Activated T-cell treated with anti-CD3 and anti-CD28 coated beads, Interleukin-2, amount 50 U/mL, for 4 hours (primary cell): ENCODE measurements around the gene ST6GALNAC2. TPM values are rescaled to one million over a fixed set of nuclear protein-coding genes. Genes with fewer than 3 reads are reported as not detected.
"Not testable (repeated sequence)": the region's sequence is repeated elsewhere in the genome, so short reads cannot be mapped to it uniquely, and the experiment has no call there.

Experiments
- ATAC-seq, 2 donors: fragments of 200-7000 bp; cut with Tn5 transposase; one replicate each; pipeline ENCODE4 v1.10.0; 2021
- DNase-seq: peaks from one replicate; pipeline ENCODE4 v3.0.0-alpha.2; 2020
- H3K27me3 Mint-ChIP-seq: one replicate; pipeline ENCODE4 v1.8.0; 2021; ENCODE audit warnings: low read depth, mixed read lengths
- H3K36me3 Mint-ChIP-seq: one replicate; pipeline ENCODE4 v1.8.0; 2022; ENCODE audit warnings: mixed read lengths; ENCODE audit not compliant: insufficient read depth
- H3K4me1 Mint-ChIP-seq: one replicate; pipeline ENCODE4 v1.8.0; 2021; ENCODE audit warnings: low read depth, mixed read lengths
- H3K4me3 Mint-ChIP-seq: one replicate; pipeline ENCODE4 v1.8.0; 2021; ENCODE audit warnings: mild to moderate bottlenecking, moderate library complexity, mixed read lengths
- H3K9me3 Mint-ChIP-seq: one replicate; pipeline ENCODE4 v1.8.0; 2021; ENCODE audit warnings: mixed read lengths
- total RNA-seq, 3 donors: library from RNA; stranded (reverse); gene quantifications; one replicate each; pipeline ENCODE4 v1.2.1, GENCODE V29; 2021

ST6GALNAC2 gene
- total RNA-seq, result not detected

DNA sequence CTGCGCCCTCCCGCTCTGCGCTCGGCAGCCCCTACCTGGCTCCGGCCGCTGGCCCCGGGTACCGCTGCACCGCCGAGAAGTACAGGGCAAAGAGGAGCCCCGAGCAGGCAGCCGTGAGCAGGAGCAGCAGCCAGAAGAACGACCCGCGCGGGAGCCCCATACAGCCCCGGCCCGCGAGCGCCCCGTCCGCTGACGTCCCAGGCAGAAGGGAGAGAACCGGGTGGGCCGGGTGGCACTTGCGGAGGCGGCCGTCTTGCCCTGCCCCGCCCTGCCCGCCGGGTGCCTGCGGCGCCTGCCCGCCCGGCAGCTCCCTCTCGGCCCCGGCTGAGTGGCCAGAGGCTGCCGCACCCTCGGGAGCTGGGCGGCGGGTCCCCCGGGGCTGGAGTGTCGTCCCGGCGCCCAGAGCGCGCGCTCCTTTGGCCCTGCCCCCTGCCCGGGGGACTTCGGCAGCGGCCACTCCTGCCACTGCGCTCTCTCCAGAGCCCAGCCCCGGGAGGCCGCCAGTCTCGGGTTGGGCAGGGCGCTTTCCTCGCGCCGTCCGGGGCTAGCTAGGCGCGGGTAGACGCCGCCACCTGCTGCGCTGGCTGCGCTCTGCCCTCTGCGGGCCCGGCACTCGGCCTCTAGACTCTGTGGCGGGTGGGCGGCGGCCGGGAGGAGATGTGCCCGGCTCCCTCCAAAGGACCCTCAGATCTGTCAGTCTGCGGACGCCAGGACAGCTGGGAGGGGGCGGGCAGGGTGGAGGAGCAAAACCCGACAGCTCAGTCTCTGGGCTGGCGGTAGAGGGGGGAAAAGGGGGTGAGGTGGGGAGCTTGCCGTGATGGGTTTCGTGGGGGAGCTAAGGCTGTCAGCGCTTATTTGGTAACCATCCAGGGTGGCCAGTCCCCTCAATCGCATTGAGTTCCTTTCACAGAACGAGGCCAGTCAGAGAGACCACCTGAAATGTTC is at the start of gene ST6GALNAC2:
Gene ST6GALNAC2, minus strand, starts transcription at position 212 of the 945 bp plus-strand sequence. Its CDS starts 52 bp downstream, at position 160.
- H3K27me3 Mint-ChIP-seq, result peaks cover 57% of the 10 kb centered on the region
- ATAC-seq, result peak; percentile 81
- peak; percentile 21 for DNase-seq
- H3K9me3 Mint-ChIP-seq, result no peaks in the 10 kb centered on the region
- H3K4me3 Mint-ChIP-seq, result peak within 1 kb of the TSS; percentile 65
- no peaks in the 10 kb centered on the region for H3K36me3 Mint-ChIP-seq
- H3K4me1 Mint-ChIP-seq, result peaks cover 10% of the 10 kb centered on the region

DNA sequence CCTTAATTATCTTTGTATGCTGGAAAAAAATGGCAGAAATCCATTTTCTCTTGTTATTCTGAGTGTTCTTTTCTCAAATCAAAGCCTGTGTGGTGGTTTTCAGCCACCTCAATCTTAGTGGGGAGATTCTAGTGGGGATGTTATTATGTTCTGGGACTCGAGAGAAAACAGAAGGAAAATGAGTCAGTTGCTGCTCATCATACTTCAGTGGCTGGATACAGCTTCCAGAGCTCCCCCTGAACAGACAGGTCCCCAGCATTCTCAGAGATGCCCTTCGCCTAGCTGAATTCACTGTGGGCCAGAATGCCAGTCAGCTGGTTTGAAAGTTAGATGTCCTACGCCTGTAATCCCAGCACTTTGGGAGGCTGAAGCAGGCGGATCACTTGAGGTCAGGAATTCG is 49.4 kb upstream of the ST6GALNAC2 start:
- no peak for ATAC-seq
- Mint-ChIP-seq H3K4me1 (no peaks in the 10 kb centered on the region), H3K9me3 (no peaks in the 10 kb centered on the region), H3K36me3 (no peaks in the 10 kb centered on the region), H3K4me3 (no peak overlapping the region), H3K27me3 (peaks cover 2% of the 10 kb centered on the region)
- DNase-seq, result no peak

DNA sequence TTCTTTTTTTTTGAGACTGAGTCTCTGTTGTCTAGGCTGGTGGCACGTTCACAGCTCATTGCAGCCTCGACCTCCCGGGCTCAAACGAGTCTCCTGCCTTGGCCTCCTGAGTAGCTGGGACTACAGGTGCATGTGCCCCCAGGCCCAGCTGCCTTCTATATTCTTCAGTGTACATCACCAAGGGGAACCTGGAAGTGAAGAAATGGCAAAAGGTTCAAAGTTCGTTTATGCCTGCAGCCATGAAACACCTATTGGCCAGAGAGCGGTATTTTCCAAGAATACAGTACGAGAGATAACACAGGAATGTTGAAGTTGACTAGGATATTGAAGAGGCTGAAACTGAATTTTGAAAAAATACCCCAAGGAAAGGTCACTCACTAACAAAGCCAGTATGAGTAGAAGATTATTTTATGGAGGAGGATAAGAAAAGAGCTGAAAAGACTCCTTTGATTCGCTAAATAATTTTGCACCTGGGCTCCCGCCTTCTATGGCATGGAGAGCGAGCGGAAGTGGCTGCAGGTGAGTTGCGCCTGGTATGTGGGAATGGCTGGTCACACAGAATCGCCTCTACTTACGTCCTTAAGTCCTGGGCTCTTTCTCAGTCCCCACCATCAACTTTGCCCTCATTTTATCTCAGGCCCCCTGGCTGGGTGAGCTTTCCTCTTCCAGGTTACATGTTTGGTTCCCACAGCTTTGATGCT is 48.1 kb upstream of the ST6GALNAC2 start:
- Mint-ChIP-seq H3K4me1 (no peaks in the 10 kb centered on the region), H3K36me3 (peaks cover 4% of the 10 kb centered on the region), H3K4me3 (no peak overlapping the region), H3K27me3 (peaks cover 2% of the 10 kb centered on the region), H3K9me3 (no peaks in the 10 kb centered on the region)
- ATAC-seq (no peak), DNase-seq (no peak)

DNA sequence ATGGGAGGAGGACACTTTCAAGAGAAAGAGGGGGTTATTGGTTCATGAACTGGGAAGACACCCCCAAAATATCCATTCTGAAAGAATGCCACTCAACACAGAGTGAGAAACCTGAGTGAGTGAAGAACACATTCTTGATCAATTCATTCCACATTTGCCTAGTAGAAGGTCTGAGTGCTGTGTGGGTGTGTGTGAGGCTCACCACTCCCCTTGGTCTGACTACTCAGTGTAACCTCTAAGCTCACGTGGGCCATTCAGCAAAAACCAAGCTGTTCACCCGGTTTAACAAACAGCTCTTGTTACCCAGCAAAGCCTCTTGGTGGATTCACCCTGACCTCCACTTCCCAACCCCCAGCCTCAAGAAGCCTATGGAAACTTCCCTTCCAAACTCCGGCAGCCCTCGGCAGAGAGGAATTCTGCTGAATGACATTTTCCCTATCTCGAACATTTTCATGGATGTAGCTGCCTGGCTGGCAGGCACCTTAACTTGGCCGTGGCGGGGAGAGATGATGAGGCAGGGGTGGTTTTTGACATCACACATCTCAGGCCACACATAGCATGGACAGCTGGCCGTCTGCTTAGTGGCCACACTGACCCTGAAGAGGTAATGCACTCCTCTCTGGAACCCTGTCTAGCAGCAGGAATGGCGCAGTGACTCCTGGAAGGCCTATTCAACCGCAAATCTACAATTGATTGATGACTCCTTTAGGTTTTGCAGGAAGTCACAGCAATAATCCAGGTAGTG is 46.3 kb upstream of the ST6GALNAC2 start:
- H3K4me1 Mint-ChIP-seq, result no peaks in the 10 kb centered on the region
- DNase-seq, result no peak
- peaks cover 4% of the 10 kb centered on the region for H3K36me3 Mint-ChIP-seq
- no peaks in the 10 kb centered on the region for H3K9me3 Mint-ChIP-seq
- peaks cover 2% of the 10 kb centered on the region for H3K27me3 Mint-ChIP-seq
- peak in 1 of 2 donors; percentile 87 for ATAC-seq
- H3K4me3 Mint-ChIP-seq, result no peak overlapping the region

DNA sequence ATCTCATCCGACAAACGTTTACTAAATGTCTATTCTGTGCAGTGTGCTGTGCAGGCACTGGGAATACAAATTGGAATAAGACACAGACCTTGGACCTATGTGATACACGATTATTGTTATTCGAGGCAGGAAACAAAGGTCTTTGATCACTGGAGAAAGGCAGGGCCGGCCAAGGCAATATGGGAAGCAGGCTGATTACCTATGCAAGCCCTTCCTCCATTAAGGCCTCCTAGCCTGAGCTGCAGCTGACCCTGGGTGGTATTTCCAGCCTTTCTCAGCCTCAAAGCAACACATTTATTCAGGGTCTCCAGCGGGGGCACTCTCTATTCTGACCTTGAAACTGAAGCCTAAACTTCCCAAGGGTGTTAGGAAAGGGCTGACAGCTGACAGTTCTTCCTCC is 44.5 kb upstream of the ST6GALNAC2 start:
- peaks cover 4% of the 10 kb centered on the region for H3K36me3 Mint-ChIP-seq
- ATAC-seq (no peak), DNase-seq (no peak)
- no peaks in the 10 kb centered on the region for H3K4me1 Mint-ChIP-seq
- H3K9me3 Mint-ChIP-seq, result no peaks in the 10 kb centered on the region
- H3K27me3 Mint-ChIP-seq, result peaks cover 2% of the 10 kb centered on the region
- no peak overlapping the region for H3K4me3 Mint-ChIP-seq

DNA sequence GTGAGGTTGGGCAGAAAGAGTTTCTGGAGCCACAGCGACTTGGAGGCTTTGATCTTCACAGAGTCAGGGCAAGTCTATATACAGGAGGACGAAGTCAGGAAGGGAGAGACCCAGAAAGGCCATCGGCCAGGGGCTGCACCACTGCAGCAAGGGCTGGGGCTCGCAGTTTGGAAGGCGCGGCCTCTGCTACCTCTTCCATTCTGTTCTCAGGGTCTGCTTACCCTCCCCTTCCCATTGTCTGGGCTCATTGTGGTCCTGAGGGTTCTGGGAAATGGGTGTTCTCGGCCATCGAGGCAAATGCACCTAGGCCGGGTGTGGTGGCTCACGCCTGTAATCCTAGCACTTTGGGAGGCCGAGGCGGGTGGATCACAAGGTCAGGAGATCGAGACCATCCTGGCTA is 41.9 kb upstream of the ST6GALNAC2 start:
- ATAC-seq (no peak), DNase-seq (no peak)
- Mint-ChIP-seq H3K27me3 (peaks cover 2% of the 10 kb centered on the region), H3K36me3 (peaks cover 4% of the 10 kb centered on the region), H3K9me3 (no peaks in the 10 kb centered on the region), H3K4me3 (no peak overlapping the region), H3K4me1 (peaks cover 7% of the 10 kb centered on the region)

DNA sequence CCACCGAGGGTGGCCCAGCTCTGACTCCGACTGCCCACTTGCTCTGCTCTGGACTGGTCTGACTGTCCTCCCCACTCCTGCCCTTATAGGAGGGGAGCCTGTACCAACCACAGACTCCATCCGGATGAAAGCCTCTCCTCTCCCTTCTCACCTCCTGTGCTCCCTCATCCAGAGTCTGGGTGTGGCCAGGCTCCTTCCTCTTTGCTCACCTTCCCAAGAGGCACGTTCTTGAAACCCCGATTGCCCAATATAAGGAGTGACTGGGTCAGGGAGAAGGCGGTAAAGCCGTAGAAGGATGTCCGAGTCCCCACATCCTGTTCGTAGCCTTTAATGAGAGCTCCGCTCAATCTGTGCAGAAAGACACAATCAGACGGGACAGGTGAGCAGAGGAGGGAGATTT is 40.8 kb upstream of the ST6GALNAC2 start:
- Mint-ChIP-seq H3K36me3 (peaks cover 4% of the 10 kb centered on the region), H3K4me1 (peaks cover 7% of the 10 kb centered on the region), H3K4me3 (no peak overlapping the region), H3K27me3 (no peaks in the 10 kb centered on the region), H3K9me3 (no peaks in the 10 kb centered on the region)
- ATAC-seq (no peak), DNase-seq (no peak)

DNA sequence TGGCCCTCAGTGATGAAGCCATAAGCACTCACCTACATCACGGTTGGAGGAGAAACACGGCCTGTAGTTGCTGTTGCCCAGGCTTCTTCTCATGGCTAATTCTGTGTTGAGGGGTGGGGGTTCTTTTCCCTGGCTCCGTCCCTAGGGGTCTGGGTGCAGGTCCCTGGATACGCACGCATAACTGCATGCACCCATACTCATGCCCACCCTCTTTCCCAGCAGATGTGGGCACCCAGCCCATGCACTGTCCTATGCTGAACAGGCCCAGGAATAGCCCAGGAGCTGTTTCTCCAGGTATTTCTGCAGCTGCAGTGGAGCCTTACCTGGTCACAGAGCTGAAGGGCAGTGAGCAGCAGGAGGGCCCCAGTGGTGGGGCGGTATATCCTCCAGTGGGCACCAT is 39.8 kb upstream of the ST6GALNAC2 start:
- H3K4me3 Mint-ChIP-seq, result no peak overlapping the region
- no peak for ATAC-seq

DNA sequence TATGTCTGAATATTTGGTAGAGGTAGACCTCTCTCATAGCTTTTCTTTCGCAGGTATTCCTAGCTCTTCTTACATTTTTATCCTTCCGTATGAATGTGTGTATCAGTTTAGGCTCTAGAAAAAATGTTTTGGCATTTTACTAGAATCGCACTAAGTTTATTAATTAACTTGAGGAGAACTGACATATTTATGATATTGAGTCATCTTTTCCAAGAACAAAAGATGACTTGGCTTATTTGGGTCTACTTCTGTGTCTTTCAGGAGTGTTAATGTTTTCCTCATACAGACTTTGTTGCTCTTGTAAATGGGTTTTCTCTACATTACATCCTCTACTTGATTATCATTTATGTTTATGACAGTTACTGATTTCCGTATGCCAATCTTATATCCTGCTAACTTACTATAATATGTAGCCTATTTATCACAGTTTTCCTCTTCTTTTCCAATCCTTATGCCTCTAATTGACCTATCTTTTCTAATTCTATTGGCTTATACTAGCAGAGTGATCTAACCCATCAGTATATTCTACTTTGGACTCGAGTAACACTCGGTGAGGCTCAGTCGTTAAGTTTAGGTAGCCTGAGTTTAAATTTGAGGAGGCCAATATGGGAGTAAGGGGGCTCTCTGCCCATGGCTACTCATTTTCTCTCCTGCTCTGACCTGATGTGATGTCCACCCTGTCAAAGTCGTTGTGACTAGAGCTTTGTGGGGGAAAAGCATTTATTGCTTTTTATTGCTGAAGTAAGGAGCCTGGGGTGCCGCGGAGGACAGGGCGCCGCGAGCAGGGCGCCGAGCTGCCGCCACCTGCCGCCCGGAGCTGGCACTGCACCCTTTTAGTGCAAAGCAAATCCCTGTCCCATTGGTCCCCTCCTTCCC is 37.8 kb upstream of the ST6GALNAC2 start:
- no peaks in the 10 kb centered on the region for H3K9me3 Mint-ChIP-seq
- H3K4me3 Mint-ChIP-seq, result no peak overlapping the region
- H3K36me3 Mint-ChIP-seq, result no peaks in the 10 kb centered on the region
- DNase-seq (peak; percentile 74), ATAC-seq (peak; percentile 96 to 97)
- H3K4me1 Mint-ChIP-seq, result peaks cover 7% of the 10 kb centered on the region
- no peaks in the 10 kb centered on the region for H3K27me3 Mint-ChIP-seq

More for the DNA sequence above, 39.8 kb upstream of the ST6GALNAC2 start:
- peaks cover 4% of the 10 kb centered on the region for H3K36me3 Mint-ChIP-seq
- H3K9me3 Mint-ChIP-seq, result no peaks in the 10 kb centered on the region
- DNase-seq, result no peak
- H3K27me3 Mint-ChIP-seq, result no peaks in the 10 kb centered on the region
- peaks cover 7% of the 10 kb centered on the region for H3K4me1 Mint-ChIP-seq

DNA sequence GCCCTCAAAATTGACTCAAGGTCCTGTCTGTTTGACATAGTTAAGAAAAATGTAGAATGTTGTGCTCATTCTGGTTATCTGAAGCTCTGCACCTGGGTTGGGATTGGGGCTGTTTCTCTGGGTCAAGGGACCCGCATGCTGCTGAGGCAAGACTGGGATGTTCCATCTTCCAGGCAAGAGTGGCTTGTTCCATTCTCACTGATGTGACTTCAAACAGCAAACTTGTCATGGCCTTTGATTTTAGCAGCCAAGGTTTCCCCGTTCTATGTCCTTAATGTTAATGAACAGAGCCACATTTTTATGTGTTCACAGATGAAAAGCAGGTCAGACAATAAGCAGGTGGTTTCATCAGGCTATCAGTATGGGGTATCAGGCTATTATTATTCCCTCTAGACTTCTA is 32.2 kb upstream of the ST6GALNAC2 start:
- ATAC-seq (no peak), DNase-seq (no peak)
- no peaks in the 10 kb centered on the region for H3K36me3 Mint-ChIP-seq
- no peak overlapping the region for H3K4me3 Mint-ChIP-seq
- no peaks in the 10 kb centered on the region for H3K9me3 Mint-ChIP-seq
- H3K4me1 Mint-ChIP-seq, result peaks cover 3% of the 10 kb centered on the region
- H3K27me3 Mint-ChIP-seq, result no peaks in the 10 kb centered on the region

DNA sequence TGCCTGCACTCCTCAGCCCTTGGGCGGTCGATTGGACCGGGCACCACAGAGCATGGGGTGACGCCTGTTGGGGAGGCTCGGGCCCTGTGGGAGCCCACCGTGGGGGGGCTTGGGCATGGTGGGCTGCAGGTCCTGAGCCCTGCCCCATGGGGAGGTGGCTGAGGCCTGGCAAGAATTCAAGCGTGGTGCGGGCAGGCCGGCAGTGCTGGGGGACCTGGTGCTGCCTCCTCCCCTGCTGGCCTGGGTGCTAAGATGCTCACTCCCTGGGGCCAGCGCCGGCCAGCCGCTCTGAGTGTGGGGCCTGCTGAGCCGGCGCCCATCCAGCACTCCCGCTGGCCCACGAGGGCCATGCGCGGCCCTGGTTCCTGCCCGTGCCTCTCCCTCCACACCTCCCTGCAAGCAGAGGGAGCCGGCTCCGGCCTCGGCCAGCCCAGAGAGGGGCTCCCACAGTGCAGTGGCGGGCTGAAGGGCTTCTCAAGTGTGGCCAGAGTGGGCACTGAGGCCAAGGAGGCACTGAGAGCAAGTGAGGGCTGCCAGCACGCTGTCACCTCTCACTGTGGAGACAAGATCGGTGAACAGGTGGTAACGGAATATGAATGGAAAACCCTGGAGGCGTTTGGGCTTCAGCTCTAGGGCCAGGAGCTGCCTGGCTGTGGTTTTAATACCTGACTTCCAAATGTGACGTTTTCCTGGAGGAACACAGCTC is 29.4 kb upstream of the ST6GALNAC2 start:
- H3K4me3 Mint-ChIP-seq, result no peak overlapping the region
- no peaks in the 10 kb centered on the region for H3K9me3 Mint-ChIP-seq
- H3K36me3 Mint-ChIP-seq, result no peaks in the 10 kb centered on the region
- peaks cover 2% of the 10 kb centered on the region for H3K27me3 Mint-ChIP-seq
- ATAC-seq (no peak), DNase-seq (no peak)
- peaks cover 3% of the 10 kb centered on the region for H3K4me1 Mint-ChIP-seq

DNA sequence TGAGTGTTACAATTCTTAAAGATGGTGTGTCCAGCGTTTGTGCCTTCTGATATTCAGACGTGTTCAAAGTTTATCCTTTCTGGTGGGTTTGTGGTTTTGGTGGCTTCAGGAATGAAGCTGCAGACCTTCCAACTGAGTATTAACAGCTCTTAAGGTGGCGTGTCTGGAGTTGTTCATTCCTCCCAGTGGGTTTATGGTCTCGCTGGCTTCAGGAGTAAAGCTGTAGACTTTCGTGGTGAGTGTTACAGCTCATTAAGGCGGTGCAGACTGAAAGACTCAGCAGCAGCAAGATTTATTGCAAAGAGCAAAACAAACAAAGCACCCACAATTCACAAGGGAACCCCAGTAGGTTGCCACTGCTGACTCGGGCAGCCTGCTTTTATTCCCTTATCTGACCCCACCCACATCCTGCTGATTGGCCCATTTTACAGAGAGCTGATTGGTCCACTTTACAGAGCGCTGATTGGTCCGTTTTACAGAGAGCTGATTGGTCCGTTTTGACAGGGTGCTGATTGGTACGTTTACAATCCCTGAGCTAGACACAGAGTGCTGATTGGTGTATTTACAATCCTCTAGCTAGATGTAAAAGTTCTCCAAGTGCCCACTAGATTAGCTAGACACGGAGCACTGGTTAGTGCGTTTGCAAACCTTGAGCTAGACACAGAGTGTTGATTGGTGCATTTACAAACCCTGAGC is 28.6 kb upstream of the ST6GALNAC2 start:
- not testable (repeated sequence) for DNase-seq, H3K4me1 Mint-ChIP-seq, H3K9me3 Mint-ChIP-seq, H3K27me3 Mint-ChIP-seq, H3K36me3 Mint-ChIP-seq, H3K4me3 Mint-ChIP-seq, ATAC-seq
